SK-N-SH (cell line): ENCODE measurements around the gene WDR93. TPM values are rescaled to one million over a fixed set of nuclear protein-coding genes. Genes with fewer than 3 reads are reported as not detected.

Experiments used
- CTCF ChIA-PET: fragments of 300-600, 350-600 bp; formaldehyde crosslinking; extraction: SDS; loops from one replicate; lab custom pipeline; 2021; lab: Yijun Ruan, JAX
- POLR2A ChIA-PET: fragments of 350-600 bp; sonication (Branson Sonifier 250); formaldehyde crosslinking; extraction: SDS; loops from one replicate; lab custom pipeline; 2020; ENCODE audit warnings: antibody characterized with exemption, inconsistent platforms; lab: Yijun Ruan, JAX
- DNase-seq: peaks from one replicate; pipeline ENCODE4 v3.0.0; 2012
- H2AFZ ChIP-seq: fragments of 200-600 bp; sonication (generic); 2 replicates; pipeline ENCODE4 v1.8.1; 2016; ENCODE audit warnings: antibody characterized with exemption, mild to moderate bottlenecking, low read depth
- H3F3A ChIP-seq: fragments of 200-600 bp; sonication (generic); replicated peaks from 2 replicates; pipeline ENCODE3; 2016; ENCODE audit warnings: antibody characterized with exemption, mild to moderate bottlenecking; ENCODE audit not compliant: insufficient read depth
- H3K27ac ChIP-seq, 2 experiments: fragments of 200-500 bp in 1 of 2; fragments of 200-600 bp in 1 of 2; sonication (Bioruptor generic) in 1 of 2; sonication (generic), shearing (Covaris generic) in 1 of 2; 2 replicates each; pipeline versions ENCODE4 v1.5.1 to v1.6.1; 2014 to 2016; ENCODE audit warnings: low read depth in 2 of 2, inconsistent platforms in 1 of 2, low read length in 1 of 2, mild to moderate bottlenecking in 1 of 2, mixed read lengths in 1 of 2
- H3K27me3 ChIP-seq: fragments of 200-600 bp; sonication (generic), shearing (Covaris generic); 2 replicates; pipeline ENCODE4 v1.6.1; 2016; ENCODE audit warnings: mixed run types; ENCODE audit not compliant: insufficient read depth
- H3K36me3 ChIP-seq, 2 experiments: fragments of 200-500 bp in 1 of 2; fragments of 200-600 bp in 1 of 2; sonication (Bioruptor generic) in 1 of 2; sonication (generic) in 1 of 2; replicated peaks in 1 of 2; 2 replicates each; pipeline versions ENCODE3 to v1.5.1; 2014 to 2016; ENCODE audit warnings: low read length in 1 of 2, mild to moderate bottlenecking in 1 of 2; ENCODE audit not compliant: insufficient read depth in 2 of 2, control insufficient read depth in 1 of 2
- H3K4me1 ChIP-seq, 2 experiments: fragments of 200-500 bp in 1 of 2; fragments of 200-600 bp in 1 of 2; sonication (Bioruptor generic) in 1 of 2; sonication (generic), shearing (Covaris generic) in 1 of 2; 2 replicates each; pipeline versions ENCODE4 v1.5.1 to v1.6.1; 2014 to 2016; ENCODE audit warnings: low read depth in 1 of 2, low read length in 1 of 2, mixed run types in 1 of 2; ENCODE audit not compliant: insufficient read depth in 2 of 2, control insufficient read depth in 1 of 2
- H3K4me2 ChIP-seq: fragments of 200-600 bp; sonication (generic), shearing (Covaris generic); 2 replicates; pipeline ENCODE4 v1.6.1; 2017; ENCODE audit warnings: mixed run types
- H3K4me3 ChIP-seq, 2 experiments: fragments of 200-500 bp in 1 of 2; fragments of 200-600 bp in 1 of 2; sonication (Bioruptor generic) in 1 of 2; sonication (generic), shearing (Covaris generic) in 1 of 2; 2 replicates each; pipeline versions ENCODE4 v1.5.1 to v1.8.1; 2014 to 2016; ENCODE audit warnings: low read depth in 2 of 2, inconsistent platforms in 1 of 2, low read length in 1 of 2, mild to moderate bottlenecking in 1 of 2, mixed read lengths in 1 of 2, moderate library complexity in 1 of 2
- H3K79me2 ChIP-seq: fragments of 200-600 bp; sonication (generic); 2 replicates; pipeline ENCODE4 v1.8.1; 2017; ENCODE audit warnings: mild to moderate bottlenecking; ENCODE audit not compliant: insufficient read depth
- H3K9ac ChIP-seq: fragments of 200-600 bp; sonication (generic); 2 replicates; pipeline ENCODE4 v1.6.1; 2017; ENCODE audit warnings: mixed run types
- H3K9me2 ChIP-seq: fragments of 200-600 bp; sonication (generic); 2 replicates; pipeline ENCODE4 v1.6.1; 2017; ENCODE audit warnings: mixed run types
- H3K9me3 ChIP-seq: fragments of 200-600 bp; sonication (generic); 2 replicates; pipeline ENCODE4 v1.6.1; 2017; ENCODE audit warnings: mixed run types, mild to moderate bottlenecking, moderate library complexity
- H4K20me1 ChIP-seq: fragments of 200-600 bp; sonication (generic); 2 replicates; pipeline ENCODE4 v1.6.1; 2017; ENCODE audit warnings: mild to moderate bottlenecking, mixed run types; ENCODE audit not compliant: insufficient read depth
- CHD2 ChIP-seq: fragments of 150-350 bp; IDR thresholded peaks from 2 replicates; pipeline ENCODE4 v1.6.1; 2018; ENCODE audit warnings: low read length; ENCODE audit not compliant: partially characterized antibody
- ELF1 ChIP-seq: IDR thresholded peaks from 2 replicates; pipeline ENCODE4 v1.4.0; 2012
- EZH2phosphoT487 ChIP-seq: fragments of 200-600 bp; sonication (generic); IDR thresholded peaks from 2 replicates; pipeline ENCODE4 v1.6.1; 2017; ENCODE audit warnings: low read depth, mixed run types, mild to moderate bottlenecking, antibody characterized with exemption, moderate library complexity, borderline replicate concordance
- FOSL2 ChIP-seq: IDR thresholded peaks from 2 replicates; pipeline ENCODE4 v1.4.0; 2012; ENCODE audit warnings: low read depth, mild to moderate bottlenecking, moderate library complexity, borderline replicate concordance
- FOXJ3 ChIP-seq: sonication (generic); formaldehyde crosslinking; IDR thresholded peaks from 2 replicates; pipeline ENCODE4 v1.5.1; 2020; ENCODE audit warnings: mild to moderate bottlenecking, missing genetic modification reagents
- GABPA ChIP-seq: IDR thresholded peaks from 2 replicates; pipeline ENCODE4 v1.4.0; 2012; ENCODE audit warnings: low read depth, mild to moderate bottlenecking
- GATA2 ChIP-seq: sonication (generic); formaldehyde crosslinking; IDR thresholded peaks from 2 replicates; pipeline ENCODE4 v1.5.0; 2020; ENCODE audit warnings: mild to moderate bottlenecking, missing genetic modification reagents
- MEF2A ChIP-seq: IDR thresholded peaks from 2 replicates; pipeline ENCODE4 v1.4.0; 2012; ENCODE audit warnings: low read depth, borderline replicate concordance
- MXI1 ChIP-seq: IDR thresholded peaks from 2 replicates; pipeline ENCODE4 v1.6.1; 2012; ENCODE audit warnings: mild to moderate bottlenecking, low read depth, low read length, improper control_type of control experiment
- NRF1 ChIP-seq: IDR thresholded peaks from 2 replicates; pipeline ENCODE4 v1.6.1; 2012; ENCODE audit warnings: low read depth, mild to moderate bottlenecking, low read length
- POLR2AphosphoS5 ChIP-seq: IDR thresholded peaks from 2 replicates; pipeline ENCODE4 v1.6.1; 2012; ENCODE audit warnings: low read depth, low read length
- RFX5 ChIP-seq: IDR thresholded peaks from 2 replicates; pipeline ENCODE4 v1.6.1; 2012; ENCODE audit warnings: mild to moderate bottlenecking, improper control_type of control experiment, low read length
- RXRA ChIP-seq: IDR thresholded peaks from 2 replicates; pipeline ENCODE4 v1.4.0; 2012; ENCODE audit warnings: low read depth, mild to moderate bottlenecking, borderline replicate concordance
- SMC3 ChIP-seq: IDR thresholded peaks from 2 replicates; pipeline ENCODE4 v1.6.1; 2012; ENCODE audit warnings: low read depth, low read length, improper control_type of control experiment
- TAF1 ChIP-seq: IDR thresholded peaks from 2 replicates; pipeline ENCODE4 v1.6.1; 2012; ENCODE audit warnings: low read depth, mild to moderate bottlenecking, low read length, moderate library complexity, borderline replicate concordance
- TCF12 ChIP-seq: IDR thresholded peaks from 2 replicates; pipeline ENCODE4 v1.4.0; 2012
- TEAD4 ChIP-seq: IDR thresholded peaks from 2 replicates; pipeline ENCODE4 v1.4.0; 2012; ENCODE audit warnings: mild to moderate bottlenecking, borderline replicate concordance; ENCODE audit not compliant: insufficient read depth
- YY1 ChIP-seq: IDR thresholded peaks from 2 replicates; pipeline ENCODE4 v1.4.0; 2012; ENCODE audit warnings: low read depth, mild to moderate bottlenecking
- WGBS: methylation state at CpG from one replicate; pipeline ENCODE4 v1.1.6; 2017; ENCODE audit warnings: low lambda C conversion rate; 5-methylcytosine and 5-hydroxymethylcytosine counted together
- polyA plus RNA-seq, 3 experiments: library from polyadenylated mRNA; depleted of rRNA; stranded (reverse); fragments of >200 nt; gene quantifications; 2 replicates each; pipeline ENCODE4 v1.2.3, GENCODE V29; 2012
- TF ChIP-seq, protein P1 (sequence below): IDR thresholded peaks from 2 replicates; pipeline ENCODE4 v1.4.0; 2012; ENCODE audit warnings: low read depth, borderline replicate concordance
- TF ChIP-seq, protein P2 (sequence below): fragments of 150-350 bp; IDR thresholded peaks from 2 replicates; pipeline ENCODE4 v1.6.1; 2016; ENCODE audit warnings: mild to moderate bottlenecking, low read depth, low read length
- TF ChIP-seq, protein P3 (sequence below): IDR thresholded peaks from 2 replicates; pipeline ENCODE4 v1.4.0; 2012; ENCODE audit warnings: low read depth
- TF ChIP-seq, protein P4 (sequence below): fragments of 150-350 bp; IDR thresholded peaks from 2 replicates; pipeline ENCODE4 v1.6.1; 2017; ENCODE audit warnings: antibody characterized with exemption, low read length, low read depth, borderline replicate concordance
- TF ChIP-seq, protein P5 (sequence below): IDR thresholded peaks from 2 replicates; pipeline ENCODE4 v1.6.1; 2012; ENCODE audit warnings: mild to moderate bottlenecking, low read depth, low read length, moderate library complexity

Gene WDR93
- polyA plus RNA-seq, 1 of the 3 experiments (the other 2 are of a cell fraction) = 0.35 TPM

DNA sequence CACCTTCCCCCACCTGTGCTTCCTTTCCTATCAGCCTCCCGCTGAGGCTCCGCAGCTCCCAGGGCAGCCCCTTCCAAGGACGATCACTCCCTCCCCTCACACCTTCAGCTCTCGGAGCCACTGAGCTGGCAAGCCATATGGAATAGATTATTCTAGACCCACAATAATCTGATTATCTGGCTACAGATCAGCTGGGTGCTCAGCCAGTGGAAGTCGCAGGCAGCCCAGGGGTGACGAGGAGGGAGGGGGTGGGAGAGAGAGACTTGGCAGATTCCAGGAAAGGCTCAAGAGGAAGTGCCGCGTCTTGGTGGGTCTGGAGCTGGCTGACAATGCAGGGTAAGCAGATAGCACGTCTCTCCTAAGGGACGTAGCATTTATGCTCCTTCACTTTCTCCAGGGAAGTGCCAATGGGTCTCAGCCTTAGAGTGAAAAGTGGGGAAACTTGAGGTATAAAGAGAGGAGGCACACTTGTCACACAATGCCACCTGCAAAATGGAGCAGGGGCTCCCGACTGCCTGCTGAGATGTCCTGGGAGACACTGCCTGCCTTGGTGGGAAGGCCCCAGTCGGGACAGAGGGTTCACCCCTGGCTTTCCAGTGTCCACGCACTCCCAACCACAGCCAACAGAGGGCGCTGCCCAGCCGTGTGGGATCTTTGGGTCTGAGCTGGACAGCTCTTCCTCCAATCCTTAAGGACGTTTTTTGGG, 69.8 kb downstream of the WDR93 start (continued):
- TF ChIP-seq RXRA (no peak), FOSL2 (no peak), CHD2 (peak; percentile 60), ELF1 (no peak), TCF12 (peak; percentile 68), EZH2phosphoT487 (no peak), SMC3 (peak; percentile 87), GABPA (no peak), TAF1 (no peak), MEF2A (no peak), MXI1 (peak; percentile 38; the same call in 1 of the 2 replicates)
- TF ChIP-seq, protein P1, sequence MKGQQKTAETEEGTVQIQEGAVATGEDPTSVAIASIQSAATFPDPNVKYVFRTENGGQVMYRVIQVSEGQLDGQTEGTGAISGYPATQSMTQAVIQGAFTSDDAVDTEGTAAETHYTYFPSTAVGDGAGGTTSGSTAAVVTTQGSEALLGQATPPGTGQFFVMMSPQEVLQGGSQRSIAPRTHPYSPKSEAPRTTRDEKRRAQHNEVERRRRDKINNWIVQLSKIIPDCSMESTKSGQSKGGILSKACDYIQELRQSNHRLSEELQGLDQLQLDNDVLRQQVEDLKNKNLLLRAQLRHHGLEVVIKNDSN = no peak

DNA sequence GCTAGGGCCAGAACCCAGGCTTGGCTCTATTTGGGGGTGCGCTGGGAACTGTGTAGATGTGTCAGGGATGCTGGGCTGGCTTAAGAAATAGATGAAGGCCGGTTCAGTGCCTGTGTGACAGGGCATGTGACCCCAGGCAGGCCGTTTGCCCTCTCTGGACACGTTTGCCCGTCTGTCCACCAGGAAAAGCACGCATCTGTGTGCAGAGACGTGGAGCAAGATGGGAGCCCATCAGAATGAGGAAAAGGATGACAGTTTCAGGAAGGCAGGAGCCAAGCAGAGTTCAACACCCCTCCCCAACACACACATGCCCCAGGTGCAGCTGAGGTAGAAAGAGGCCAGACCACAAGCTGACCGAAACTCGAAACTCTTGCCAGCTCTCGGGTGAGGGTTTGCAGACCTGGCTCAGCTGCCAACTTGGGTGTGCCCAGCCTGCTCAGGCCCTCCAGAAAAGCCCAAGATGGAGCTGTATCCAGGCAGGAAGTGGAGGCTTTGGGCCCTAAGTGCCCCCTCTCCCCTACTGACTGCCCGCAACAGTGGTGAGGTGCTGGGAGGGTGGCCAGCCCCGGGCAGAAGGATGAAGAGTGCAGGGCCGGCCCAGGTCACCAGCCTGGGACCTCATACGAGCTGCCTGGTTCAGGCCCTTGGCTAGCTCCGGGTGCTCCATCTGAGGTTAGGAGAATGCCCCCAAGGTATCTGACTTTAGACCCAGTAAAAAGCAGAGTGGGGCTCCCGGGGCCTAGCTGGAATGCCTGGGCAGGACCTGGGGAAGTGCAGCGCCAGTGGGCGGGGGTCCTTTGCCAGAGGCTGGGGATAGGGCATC, 70.6 kb downstream of the WDR93 start:
- H3K4me1 ChIP-seq = peaks cover 4 to 20% of the 10 kb centered on the region in 2 experiments; a peak in 1 of 4 replicates
- H2AFZ ChIP-seq = no peak overlapping the region
- H3K27ac ChIP-seq = no peak overlapping the region; a peak in 1 of 4 replicates
- no peak overlapping the region for H3K9ac ChIP-seq
- H3K9me3 ChIP-seq = no peaks in the 10 kb centered on the region
- ChIA-PET POLR2A (interaction anchor here (1.0 to 1.7 kb wide), 2 partner anchors 9 to 114 kb away, joined by 4 to 6 read pairs; no protein-coding TSS in a partner anchor), CTCF (interaction anchor here (0.6 to 6.9 kb wide), 56 partner anchors 8 to 618 kb away, joined by 3 to 153 read pairs (median 5); partner anchors contain the start of genes ANPEP, MESP1 and MESP2)
- H3K36me3 ChIP-seq = no peaks in the 10 kb centered on the region
- peak overlapping the region in 1 of 2 experiments; percentile 35; a peak in 1 of 4 replicates for H3K4me3 ChIP-seq
- no peaks in the 10 kb centered on the region for H3K27me3 ChIP-seq
- 92% methylated on average over 14 of the region's 18 CpGs for WGBS
- no peaks in the 10 kb centered on the region for H3K79me2 ChIP-seq
- H4K20me1 ChIP-seq = no peaks in the 10 kb centered on the region
- TF ChIP-seq, protein P2, sequence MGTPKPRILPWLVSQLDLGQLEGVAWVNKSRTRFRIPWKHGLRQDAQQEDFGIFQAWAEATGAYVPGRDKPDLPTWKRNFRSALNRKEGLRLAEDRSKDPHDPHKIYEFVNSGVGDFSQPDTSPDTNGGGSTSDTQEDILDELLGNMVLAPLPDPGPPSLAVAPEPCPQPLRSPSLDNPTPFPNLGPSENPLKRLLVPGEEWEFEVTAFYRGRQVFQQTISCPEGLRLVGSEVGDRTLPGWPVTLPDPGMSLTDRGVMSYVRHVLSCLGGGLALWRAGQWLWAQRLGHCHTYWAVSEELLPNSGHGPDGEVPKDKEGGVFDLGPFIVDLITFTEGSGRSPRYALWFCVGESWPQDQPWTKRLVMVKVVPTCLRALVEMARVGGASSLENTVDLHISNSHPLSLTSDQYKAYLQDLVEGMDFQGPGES = no peak
- no peak for TF ChIP-seq FOSL2
- TF ChIP-seq POLR2AphosphoS5 = no peak
- TF ChIP-seq TAF1 = no peak
- TF ChIP-seq TEAD4 = no peak
- TF ChIP-seq, protein P3, sequence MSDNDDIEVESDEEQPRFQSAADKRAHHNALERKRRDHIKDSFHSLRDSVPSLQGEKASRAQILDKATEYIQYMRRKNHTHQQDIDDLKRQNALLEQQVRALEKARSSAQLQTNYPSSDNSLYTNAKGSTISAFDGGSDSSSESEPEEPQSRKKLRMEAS = no peak
- TF ChIP-seq, protein P4, sequence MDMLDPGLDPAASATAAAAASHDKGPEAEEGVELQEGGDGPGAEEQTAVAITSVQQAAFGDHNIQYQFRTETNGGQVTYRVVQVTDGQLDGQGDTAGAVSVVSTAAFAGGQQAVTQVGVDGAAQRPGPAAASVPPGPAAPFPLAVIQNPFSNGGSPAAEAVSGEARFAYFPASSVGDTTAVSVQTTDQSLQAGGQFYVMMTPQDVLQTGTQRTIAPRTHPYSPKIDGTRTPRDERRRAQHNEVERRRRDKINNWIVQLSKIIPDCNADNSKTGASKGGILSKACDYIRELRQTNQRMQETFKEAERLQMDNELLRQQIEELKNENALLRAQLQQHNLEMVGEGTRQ = no peak
- no peak for TF ChIP-seq GATA2 (CRISPR knock-in tag)
- no peak for TF ChIP-seq RFX5
- no peak for TF ChIP-seq FOXJ3
- no peak for TF ChIP-seq CHD2
- no peak for TF ChIP-seq YY1
- TF ChIP-seq GABPA = no peak
- no peak for TF ChIP-seq NRF1
- no peak for TF ChIP-seq RXRA
- TF ChIP-seq, protein P5, sequence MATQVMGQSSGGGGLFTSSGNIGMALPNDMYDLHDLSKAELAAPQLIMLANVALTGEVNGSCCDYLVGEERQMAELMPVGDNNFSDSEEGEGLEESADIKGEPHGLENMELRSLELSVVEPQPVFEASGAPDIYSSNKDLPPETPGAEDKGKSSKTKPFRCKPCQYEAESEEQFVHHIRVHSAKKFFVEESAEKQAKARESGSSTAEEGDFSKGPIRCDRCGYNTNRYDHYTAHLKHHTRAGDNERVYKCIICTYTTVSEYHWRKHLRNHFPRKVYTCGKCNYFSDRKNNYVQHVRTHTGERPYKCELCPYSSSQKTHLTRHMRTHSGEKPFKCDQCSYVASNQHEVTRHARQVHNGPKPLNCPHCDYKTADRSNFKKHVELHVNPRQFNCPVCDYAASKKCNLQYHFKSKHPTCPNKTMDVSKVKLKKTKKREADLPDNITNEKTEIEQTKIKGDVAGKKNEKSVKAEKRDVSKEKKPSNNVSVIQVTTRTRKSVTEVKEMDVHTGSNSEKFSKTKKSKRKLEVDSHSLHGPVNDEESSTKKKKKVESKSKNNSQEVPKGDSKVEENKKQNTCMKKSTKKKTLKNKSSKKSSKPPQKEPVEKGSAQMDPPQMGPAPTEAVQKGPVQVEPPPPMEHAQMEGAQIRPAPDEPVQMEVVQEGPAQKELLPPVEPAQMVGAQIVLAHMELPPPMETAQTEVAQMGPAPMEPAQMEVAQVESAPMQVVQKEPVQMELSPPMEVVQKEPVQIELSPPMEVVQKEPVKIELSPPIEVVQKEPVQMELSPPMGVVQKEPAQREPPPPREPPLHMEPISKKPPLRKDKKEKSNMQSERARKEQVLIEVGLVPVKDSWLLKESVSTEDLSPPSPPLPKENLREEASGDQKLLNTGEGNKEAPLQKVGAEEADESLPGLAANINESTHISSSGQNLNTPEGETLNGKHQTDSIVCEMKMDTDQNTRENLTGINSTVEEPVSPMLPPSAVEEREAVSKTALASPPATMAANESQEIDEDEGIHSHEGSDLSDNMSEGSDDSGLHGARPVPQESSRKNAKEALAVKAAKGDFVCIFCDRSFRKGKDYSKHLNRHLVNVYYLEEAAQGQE = no peak
- no peaks in the 10 kb centered on the region for H3F3A ChIP-seq
- no peak overlapping the region for H3K4me2 ChIP-seq
- DNase-seq = no peak
- H3K9me2 ChIP-seq = no peaks in the 10 kb centered on the region
